H1 (cell line): ENCODE results near the gene ARID4A. TPM values are rescaled to one million over a fixed set of nuclear protein-coding genes. Genes with fewer than 3 reads are reported as not detected.

Source experiments
- CTCF ChIA-PET: fragments of 300-600 bp; sonication (Branson Sonifier 250); formaldehyde crosslinking; loops from one replicate; lab custom pipeline; 2021; ENCODE audit not compliant: partially characterized antibody; lab: Charles Lee
- POLR2A ChIA-PET: fragments of 300-600 bp; sonication (Branson Sonifier 250); formaldehyde crosslinking; loops from one replicate; lab custom pipeline; 2021; ENCODE audit warnings: inconsistent platforms; ENCODE audit not compliant: partially characterized antibody; lab: Charles Lee
- DNase-seq, 2 experiments: peaks; one replicate each; pipeline versions ENCODE4 v3.0.0 to v3.0.0-alpha.2; 2010 to 2022; ENCODE audit warnings: low spot score in 2 of 2, low read depth in 1 of 2, mixed read lengths in 1 of 2
- FAIRE-seq: peaks from 2 replicates; lab custom pipeline; 2011; peaks lifted over from hg19 to GRCh38; lab: Jason Lieb, UNC
- H2AFZ ChIP-seq: 2 replicates; pipeline ENCODE4 v1.8.1; 2012; ENCODE audit warnings: low read length, inconsistent platforms
- H2AK5ac ChIP-seq: 2 replicates; pipeline ENCODE4 v1.6.1; 2013; ENCODE audit warnings: low read depth, low read length
- H2BK120ac ChIP-seq: replicated peaks from 2 replicates; pipeline ENCODE3; 2013; ENCODE audit warnings: low read depth, low read length, inconsistent platforms
- H2BK12ac ChIP-seq: 2 replicates; pipeline ENCODE4 v1.6.1; 2013; ENCODE audit warnings: low read depth, low read length
- H2BK15ac ChIP-seq: 2 replicates; pipeline ENCODE4 v1.6.1; 2013; ENCODE audit warnings: low read length
- H2BK20ac ChIP-seq: 2 replicates; pipeline ENCODE4 v1.6.1; 2013; ENCODE audit warnings: low read length
- H2BK5ac ChIP-seq: 2 replicates; pipeline ENCODE4 v1.6.1; 2013; ENCODE audit warnings: low read depth, low read length
- H3K14ac ChIP-seq: 2 replicates; pipeline ENCODE4 v1.6.1; 2013; ENCODE audit warnings: inconsistent platforms; ENCODE audit not compliant: insufficient read length
- H3K18ac ChIP-seq: 2 replicates; pipeline ENCODE4 v1.6.1; 2013; ENCODE audit warnings: low read length; ENCODE audit errors: extremely low read depth
- H3K23ac ChIP-seq: 2 replicates; pipeline ENCODE4 v1.6.1; 2013; ENCODE audit warnings: inconsistent platforms; ENCODE audit not compliant: insufficient read length
- H3K23me2 ChIP-seq: 2 replicates; pipeline ENCODE4 v1.6.1; 2013; ENCODE audit warnings: low read depth, low read length
- H3K27ac ChIP-seq: 2 replicates; pipeline ENCODE4 v1.6.1; 2011; ENCODE audit warnings: low read depth, low read length, inconsistent platforms
- H3K27me3 ChIP-seq, 4 experiments: replicated peaks in 1 of 4; 1 replicate in 1 of 4; 2 replicates in 3 of 4; pipeline versions ENCODE4 v1.6.1 to v1.8.1; 2011 to 2013; ENCODE audit warnings: low read length in 3 of 4, mild to moderate bottlenecking in 3 of 4, inconsistent platforms in 2 of 4, mixed read lengths in 2 of 4, moderate library complexity in 1 of 4; ENCODE audit not compliant: control insufficient read depth in 3 of 4, insufficient read depth in 3 of 4; ENCODE audit errors: extremely low read depth in 1 of 4
- H3K36me3 ChIP-seq, 4 experiments: 2 replicates each; pipeline versions ENCODE4 v1.6.1 to v1.8.1; 2011 to 2013; ENCODE audit warnings: mild to moderate bottlenecking in 4 of 4, low read length in 3 of 4, moderate library complexity in 2 of 4, control low read depth in 1 of 4, inconsistent platforms in 1 of 4; ENCODE audit not compliant: insufficient read depth in 4 of 4, control insufficient read depth in 2 of 4
- H3K4ac ChIP-seq: replicated peaks from 2 replicates; pipeline ENCODE3; 2013; ENCODE audit warnings: low read length, low read depth, mixed read lengths, inconsistent platforms; ENCODE audit not compliant: insufficient read length
- H3K4me1 ChIP-seq, 4 experiments: replicated peaks in 1 of 4; 1 replicate in 1 of 4; 2 replicates in 3 of 4; pipeline versions ENCODE4 v1.6.1 to v1.8.1; 2011 to 2013; ENCODE audit warnings: low read length in 3 of 4, inconsistent platforms in 2 of 4, mixed read lengths in 1 of 4; ENCODE audit not compliant: insufficient read depth in 4 of 4, control insufficient read depth in 3 of 4
- H3K4me2 ChIP-seq, 2 experiments: 2 replicates each; pipeline versions ENCODE4 v1.6.1 to v1.8.1; 2011 to 2013; ENCODE audit warnings: low read depth in 2 of 2, low read length in 2 of 2, control low read depth in 1 of 2, inconsistent platforms in 1 of 2, mild to moderate bottlenecking in 1 of 2; ENCODE audit not compliant: insufficient read depth in 1 of 2
- H3K4me3 ChIP-seq, 4 experiments: fragments of 200-600, 300-600 bp in 1 of 4; sonication (generic), shearing (Covaris generic), sonication (Bioruptor Twin) in 1 of 4; 2 replicates each; pipeline versions ENCODE4 v1.5.1 to v1.8.1; 2011 to 2016; ENCODE audit warnings: low read length in 4 of 4, low read depth in 3 of 4, control low read depth in 2 of 4, inconsistent platforms in 2 of 4, mild to moderate bottlenecking in 2 of 4, mixed read lengths in 1 of 4, moderate library complexity in 1 of 4; ENCODE audit not compliant: insufficient read depth in 2 of 4; ENCODE audit errors: extremely low read depth in 1 of 4
- H3K56ac ChIP-seq: replicated peaks from 2 replicates; pipeline ENCODE3; 2013; ENCODE audit warnings: low read depth, mild to moderate bottlenecking, mixed read lengths, low read length, inconsistent platforms; ENCODE audit not compliant: insufficient read length
- H3K79me1 ChIP-seq: 2 replicates; pipeline ENCODE4 v1.6.1; 2013; ENCODE audit warnings: low read depth, low read length, control low read depth
- H3K79me2 ChIP-seq, 2 experiments: 2 replicates each; pipeline versions ENCODE4 v1.6.1 to v1.8.1; 2012 to 2013; ENCODE audit warnings: low read length in 2 of 2, mild to moderate bottlenecking in 2 of 2, inconsistent platforms in 1 of 2; ENCODE audit not compliant: insufficient read depth in 2 of 2, control insufficient read depth in 1 of 2
- H3K9ac ChIP-seq, 4 experiments: replicated peaks in 1 of 4; 1 replicate in 1 of 4; 2 replicates in 3 of 4; pipeline versions ENCODE4 v1.6.1 to v1.8.1; 2011 to 2013; ENCODE audit warnings: low read depth in 3 of 4, low read length in 3 of 4, control low read depth in 2 of 4, mild to moderate bottlenecking in 2 of 4, moderate library complexity in 2 of 4, inconsistent platforms in 1 of 4; ENCODE audit errors: extremely low read depth in 1 of 4
- H3K9me3 ChIP-seq, 2 experiments: 2 replicates each; pipeline versions ENCODE4 v1.6.1 to v1.8.1; 2012 to 2013; ENCODE audit warnings: mild to moderate bottlenecking in 2 of 2, moderate library complexity in 2 of 2, control low read depth in 1 of 2, inconsistent platforms in 1 of 2, low read depth in 1 of 2, low read length in 1 of 2, mixed read lengths in 1 of 2; ENCODE audit not compliant: insufficient read depth in 2 of 2
- H4K20me1 ChIP-seq, 2 experiments: replicated peaks in 1 of 2; 2 replicates each; pipeline versions ENCODE3 to v1.8.1; 2011 to 2013; ENCODE audit warnings: inconsistent platforms in 2 of 2, low read length in 2 of 2, mild to moderate bottlenecking in 1 of 2; ENCODE audit not compliant: insufficient read depth in 2 of 2, control insufficient read depth in 1 of 2
- H4K5ac ChIP-seq: 2 replicates; pipeline ENCODE4 v1.6.1; 2013; ENCODE audit warnings: low read length, low read depth, mixed read lengths, inconsistent platforms; ENCODE audit not compliant: insufficient read length
- H4K8ac ChIP-seq: 2 replicates; pipeline ENCODE4 v1.8.0; 2013; ENCODE audit warnings: mild to moderate bottlenecking, moderate library complexity, low read length, inconsistent platforms; ENCODE audit not compliant: insufficient read depth; ENCODE audit errors: extremely low read depth
- H4K91ac ChIP-seq: replicated peaks from 2 replicates; pipeline ENCODE3; 2013; ENCODE audit warnings: low read length, mixed read lengths, inconsistent platforms; ENCODE audit not compliant: insufficient read length
- HDAC2 ChIP-seq, 2 experiments: fragments of 300-600 bp in 1 of 2; sonication (generic) in 1 of 2; IDR thresholded peaks; 2 replicates each; pipeline ENCODE4 v1.6.1; 2011 to 2012; ENCODE audit warnings: low read depth in 2 of 2, low read length in 2 of 2, mild to moderate bottlenecking in 2 of 2, moderate library complexity in 2 of 2, borderline replicate concordance in 1 of 2, inconsistent platforms in 1 of 2
- JUN ChIP-seq: IDR thresholded peaks from 2 replicates; pipeline ENCODE4 v1.6.1; 2011; ENCODE audit warnings: low read depth, mild to moderate bottlenecking, improper control_type of control experiment, low read length
- NANOG ChIP-seq: IDR thresholded peaks from 2 replicates; pipeline ENCODE4 v1.6.1; 2011; ENCODE audit warnings: low read length, low read depth, mild to moderate bottlenecking, inconsistent platforms; ENCODE audit not compliant: insufficient read depth, poor library complexity, severe bottlenecking
- POLR2A ChIP-seq, 2 experiments: IDR thresholded peaks; 1 replicate in 1 of 2; 2 replicates in 1 of 2; pipeline ENCODE4 v1.6.1; 2011; ENCODE audit warnings: low read depth in 2 of 2, low read length in 2 of 2, mild to moderate bottlenecking in 2 of 2; ENCODE audit errors: control extremely low read depth in 1 of 2
- POU5F1 ChIP-seq: IDR thresholded peaks from 2 replicates; pipeline ENCODE4 v1.6.1; 2011; ENCODE audit warnings: low read depth, mild to moderate bottlenecking, low read length, moderate library complexity
- SIN3A ChIP-seq, 2 experiments: IDR thresholded peaks in 1 of 2; conservative IDR thresholded peaks in 1 of 2; 2 replicates each; pipeline ENCODE4 v1.6.1; 2011 to 2012; ENCODE audit warnings: low read length in 2 of 2, improper control_type of control experiment in 1 of 2, low read depth in 1 of 2, mild to moderate bottlenecking in 1 of 2
- SIX5 ChIP-seq: IDR thresholded peaks from 2 replicates; pipeline ENCODE4 v1.6.1; 2011; ENCODE audit warnings: mild to moderate bottlenecking, low read depth, low read length
- SUZ12 ChIP-seq: fragments of 200-600 bp; sonication (generic); IDR thresholded peaks from 2 replicates; pipeline ENCODE4 v1.6.1; 2012; ENCODE audit warnings: mild to moderate bottlenecking, inconsistent platforms, low read length, moderate library complexity, mixed read lengths
- TBP ChIP-seq: IDR thresholded peaks from 2 replicates; pipeline ENCODE4 v1.6.1; 2011; ENCODE audit warnings: low read depth, low read length, improper control_type of control experiment
- WGBS, 2 experiments: shearing (Covaris generic) in 1 of 2; methylation state at CpG; one replicate each; pipeline versions ENCODE4 v1.1.6 to v1.1.7; 2013 to 2015; ENCODE audit warnings: low lambda C conversion rate in 2 of 2, mixed read lengths in 2 of 2, inconsistent platforms in 1 of 2, low coverage in 1 of 2, missing lambda C conversion rate in 1 of 2; ENCODE audit not compliant: insufficient replicate concordance in 2 of 2, insufficient coverage in 1 of 2, insufficient read length in 1 of 2; ENCODE audit errors: extremely low coverage in 1 of 2, missing lambda C conversion rate in 1 of 2; 5-methylcytosine and 5-hydroxymethylcytosine counted together
- polyA plus RNA-seq, 7 experiments: library from polyadenylated mRNA; depleted of rRNA in 3 of 7; stranded (reverse) in 5 of 7; unstranded in 2 of 7; fragments of >200 nt in 5 of 7; fragments of 200-250 nt in 2 of 7; gene quantifications; 1 replicate in 5 of 7; 2 replicates in 1 of 7; 4 replicates in 1 of 7; pipeline versions ENCODE4 v1.2.1 to v1.2.3, GENCODE V29; 2011 to 2013; ENCODE audit warnings: missing spikeins in 2 of 7, mixed read lengths in 2 of 7
- total RNA-seq: library from RNA; stranded (reverse); fragmentation: NEBNext Ultra II Directional; extraction: Animal tissue kit (Norgen Biotek cat#: 25700); gene quantifications from 2 replicates; pipeline ENCODE4 v1.2.1, GENCODE V29; 2021

Gene ARID4A
- total and polyA plus RNA-seq, 2 of the 8 experiments (the other 6 are each of a cell fraction or from before 2014, with no cell fraction given): 2.1 to 14.6 TPM

DNA sequence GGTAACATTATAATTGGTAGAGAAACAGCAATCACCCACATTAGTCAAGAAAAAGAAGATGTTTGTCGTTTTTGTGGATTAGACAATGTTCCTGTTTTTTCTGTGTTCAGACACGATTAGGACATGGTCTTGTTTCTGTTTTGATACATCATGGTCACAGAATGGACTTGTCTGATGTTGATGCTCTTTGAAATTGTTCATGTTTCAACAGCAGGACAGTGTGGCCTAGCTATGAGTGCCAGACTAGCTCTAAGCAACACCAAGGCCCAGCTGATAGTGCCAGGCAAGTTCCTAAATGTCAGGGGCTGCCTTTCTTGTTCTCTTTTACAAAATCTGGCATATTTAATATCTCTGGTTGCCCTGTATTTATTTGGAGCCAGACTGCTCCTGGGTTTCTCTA, 56.5 kb downstream of the ARID4A start:
- 80% methylated on average over 2 of the region's 2 CpGs; no CpG with 5 or more reads in 1 of the 2 experiments for WGBS, 2 experiments
- no peak overlapping the region for H2AFZ ChIP-seq
- H3K4me3 ChIP-seq: no peak overlapping the region
- no peaks in the 10 kb centered on the region for H3K23me2 ChIP-seq
- H3K4me1 ChIP-seq: no peaks in the 10 kb centered on the region
- no peak overlapping the region for H3K23ac ChIP-seq
- H2AK5ac ChIP-seq: no peak overlapping the region
- no peak overlapping the region for H3K9ac ChIP-seq
- H2BK5ac ChIP-seq: no peak overlapping the region
- no peaks in the 10 kb centered on the region for H3K79me2 ChIP-seq
- H3K27me3 ChIP-seq: no peaks in the 10 kb centered on the region
- CTCF ChIA-PET: no interaction called here
- no peak overlapping the region for H2BK15ac ChIP-seq
- no peak overlapping the region for H2BK20ac ChIP-seq
- no peak overlapping the region for H3K4me2 ChIP-seq
- H3K36me3 ChIP-seq: peaks cover 2 to 35% (median 15%) of the 10 kb centered on the region in 4 experiments; a peak in 7 of 8 replicates
- H3K79me1 ChIP-seq: no peaks in the 10 kb centered on the region
- TF ChIP-seq POU5F1: no peak
- TF ChIP-seq TBP: no peak
- no peak for TF ChIP-seq SIN3A (conservative IDR thresholded peaks at IDR 0.05 in 1 of 2, IDR thresholded peaks at IDR 0.05 in 1 of 2; ENCODE audit: low read depth in 1 of 2, low read length in 2 of 2)
- no peak for TF ChIP-seq HDAC2 (IDR thresholded peaks at IDR 0.05; ENCODE audit: borderline replicate concordance in 1 of 2, low read depth in 2 of 2, low read length in 2 of 2)
- TF ChIP-seq NANOG: no peak
- no peak for TF ChIP-seq POLR2A (IDR thresholded peaks at IDR 0.05; ENCODE audit: control extremely low read depth in 1 of 2, low read depth in 2 of 2, low read length in 2 of 2)
- no peak for TF ChIP-seq SIX5
- no peak for TF ChIP-seq SUZ12
- TF ChIP-seq JUN: no peak
- no peak overlapping the region for H2BK120ac ChIP-seq
- no peak overlapping the region for H2BK12ac ChIP-seq
- H4K5ac ChIP-seq: no peak overlapping the region
- H3K14ac ChIP-seq: no peak overlapping the region
- H4K91ac ChIP-seq: no peak overlapping the region
- H3K4ac ChIP-seq: no peak overlapping the region
- no peak overlapping the region for H3K56ac ChIP-seq
- H4K8ac ChIP-seq: no peak overlapping the region
- H3K18ac ChIP-seq: no peak overlapping the region
- no peak overlapping the region for H3K27ac ChIP-seq
- POLR2A ChIA-PET: no interaction called here
- no peaks in the 10 kb centered on the region for H4K20me1 ChIP-seq
- no peak for DNase-seq
- no peaks in the 10 kb centered on the region for H3K9me3 ChIP-seq
- no peak for FAIRE-seq
